K562 (cell line): ENCODE data around the gene EMX2. TPM values are rescaled to one million over a fixed set of nuclear protein-coding genes. Genes with fewer than 3 reads are reported as not detected.
A peak's percentile ranks its signal among the peaks of the same experiment; 100 is the strongest.

ENCODE experiments used
- ATAC-seq: fragments of 200-7000 bp; cut with Tn5 transposase; 3 replicates; pipeline ENCODE4 v1.9.1; 2020; ENCODE audit warnings: moderate library complexity
- BruUV-seq: library from RNA; stranded (reverse); fragments of 400-500 nt; replicated peaks from 2 replicates; lab custom pipeline; 2021; lab: Mats Ljungman, UMichigan
- CTCF ChIA-PET: fragments of 300-600 bp; formaldehyde crosslinking; extraction: SDS; loops from one replicate; lab custom pipeline; 2021; ENCODE audit warnings: low intra/inter-chr PET ratio; lab: Yijun Ruan, JAX
- POLR2A ChIA-PET: fragments of 300-600, 350-650 bp; sonication (Branson Sonifier 250); formaldehyde crosslinking; extraction: SDS; loops from one replicate; lab custom pipeline; 2021; ENCODE audit warnings: antibody characterized with exemption, inconsistent platforms; lab: Yijun Ruan, JAX
- DNase-seq, 4 experiments: peaks; one replicate each; pipeline versions ENCODE4 v3.0.0 to v3.0.0-alpha.2; 2011 to 2018; ENCODE audit warnings: low spot score in 3 of 4, mixed read lengths in 3 of 4; ENCODE audit errors: extremely low read depth in 1 of 4
- FAIRE-seq: peaks from 2 replicates; lab custom pipeline; 2011; peaks lifted over from hg19 to GRCh38; lab: Jason Lieb, UNC
- H2AFZ ChIP-seq: 2 replicates; pipeline ENCODE4 v1.6.0; 2011; ENCODE audit warnings: low read depth, low read length, control low read depth, inconsistent platforms
- H3K27ac ChIP-seq: fragments of 200-600 bp; 3 replicates; pipeline ENCODE4 v1.8.0; 2011; ENCODE audit warnings: low read depth, mild to moderate bottlenecking, control low read depth, inconsistent platforms, low read length, moderate library complexity, mixed read lengths; ENCODE audit errors: extremely low read depth
- H3K27me3 ChIP-seq, 2 experiments: fragments of 300-600 bp in 1 of 2; 2 replicates in 1 of 2; 3 replicates in 1 of 2; pipeline versions ENCODE4 v1.6.0 to v1.8.0; 2011; ENCODE audit warnings: inconsistent platforms in 2 of 2, low read length in 2 of 2, mild to moderate bottlenecking in 1 of 2, mixed read lengths in 1 of 2, moderate library complexity in 1 of 2; ENCODE audit not compliant: control insufficient read depth in 2 of 2, insufficient read depth in 2 of 2
- H3K36me3 ChIP-seq: fragments of 300-600 bp; 3 replicates; pipeline ENCODE4 v1.8.0; 2011; ENCODE audit warnings: mild to moderate bottlenecking, low read length, inconsistent platforms; ENCODE audit not compliant: control insufficient read depth, insufficient read depth
- H3K4me1 ChIP-seq, 2 experiments: fragments of 200-600 bp in 1 of 2; replicated peaks in 1 of 2; 2 replicates in 1 of 2; 3 replicates in 1 of 2; pipeline versions ENCODE4 v1.5.1 to v1.8.0; 2011; ENCODE audit warnings: inconsistent platforms in 2 of 2, low read length in 2 of 2, mild to moderate bottlenecking in 1 of 2, mixed read lengths in 1 of 2, moderate library complexity in 1 of 2; ENCODE audit not compliant: control insufficient read depth in 2 of 2, insufficient read depth in 2 of 2
- H3K4me2 ChIP-seq: 2 replicates; pipeline ENCODE4 v1.6.1; 2011; ENCODE audit warnings: low read length, control low read depth, inconsistent platforms, mixed read lengths; ENCODE audit not compliant: insufficient read depth
- H3K4me3 ChIP-seq: fragments of 200-600 bp; sonication (generic), shearing (Covaris generic); 2 replicates; pipeline ENCODE4 v1.5.1; 2016; ENCODE audit warnings: control low read depth, inconsistent platforms
- H3K79me2 ChIP-seq: fragments of 200-600 bp; 3 replicates; pipeline ENCODE4 v1.8.0; 2011; ENCODE audit warnings: low read length, inconsistent platforms; ENCODE audit not compliant: control insufficient read depth, insufficient read depth
- H3K9ac ChIP-seq, 2 experiments: 2 replicates each; pipeline versions ENCODE4 v1.6.0 to v1.6.1; 2011; ENCODE audit warnings: low read depth in 2 of 2, low read length in 2 of 2, control low read depth in 1 of 2, inconsistent platforms in 1 of 2, mild to moderate bottlenecking in 1 of 2, mixed read lengths in 1 of 2; ENCODE audit not compliant: insufficient read depth in 1 of 2
- H3K9me1 ChIP-seq: one replicate; pipeline ENCODE4 v1.6.0; 2011; ENCODE audit warnings: inconsistent platforms, mild to moderate bottlenecking, low read length, moderate library complexity; ENCODE audit not compliant: control insufficient read depth, insufficient read depth
- H3K9me3 ChIP-seq: replicated peaks from 2 replicates; pipeline ENCODE4 v1.5.1; 2011; ENCODE audit warnings: low read depth, low read length, inconsistent platforms; ENCODE audit not compliant: control insufficient read depth, insufficient read depth
- H4K20me1 ChIP-seq: replicated peaks from 2 replicates; pipeline ENCODE4 v1.6.1; 2011; ENCODE audit warnings: low read length, inconsistent platforms, mixed read lengths; ENCODE audit not compliant: control insufficient read depth, insufficient read depth
- C11orf30 ChIP-seq: fragments of 450-650 bp; IDR thresholded peaks from 2 replicates; pipeline ENCODE4 v1.6.1; 2016; ENCODE audit warnings: low read depth, mild to moderate bottlenecking
- CXXC5 ChIP-seq: fragments of 250-450 bp; sonication (Bioruptor Pico); IDR thresholded peaks from 2 replicates; pipeline ENCODE4 v1.8.0; 2022; ENCODE audit warnings: inconsistent platforms, mild to moderate bottlenecking, moderate library complexity
- MAFF ChIP-seq: IDR thresholded peaks from 2 replicates; pipeline ENCODE4 v1.6.1; 2012; ENCODE audit warnings: low read length, improper control_type of control experiment
- MAFG ChIP-seq: fragments of 450-650 bp; conservative IDR thresholded peaks from 2 replicates; pipeline ENCODE4 v1.6.1; 2016; ENCODE audit warnings: missing genetic modification characterization, missing compliant biosample characterization
- MITF ChIP-seq: IDR thresholded peaks from 2 replicates; pipeline ENCODE4 v1.6.1; 2014; ENCODE audit warnings: antibody characterized with exemption
- ZNF282 ChIP-seq: sonication (generic); formaldehyde crosslinking; IDR thresholded peaks from 2 replicates; pipeline ENCODE4 v1.8.1; 2023; ENCODE audit warnings: missing genetic modification reagents
- ZNF316 ChIP-seq: fragments of 450-650 bp; IDR thresholded peaks from 2 replicates; pipeline ENCODE4 v1.6.1; 2016
- ZNF354B ChIP-seq: fragments of 250-450 bp; sonication (Bioruptor Pico); IDR thresholded peaks from 2 replicates; pipeline ENCODE4 v1.4.0; 2020
- ZNF395 ChIP-seq: fragments of 200-800 bp; sonication (Bioruptor generic); IDR thresholded peaks from 2 replicates; pipeline ENCODE4 v1.6.1; 2017; ENCODE audit warnings: missing genetic modification characterization, missing compliant biosample characterization
- WGBS: fragments of 100-300 bp; shearing (Covaris generic); methylation state at CpG from one replicate; pipeline ENCODE4 v1.1.6; 2016; ENCODE audit warnings: low coverage, mixed read lengths; ENCODE audit not compliant: insufficient coverage; ENCODE audit errors: missing lambda C conversion rate; 5-methylcytosine and 5-hydroxymethylcytosine counted together
- in situ Hi-C: fragments of 300-500 bp; cut with MboI; formaldehyde crosslinking; loops from 4 replicates; pipeline ENCODE4 v1.15.0; 2018; ENCODE audit warnings: inconsistent platforms, mixed read lengths
- intact Hi-C: fragments of 100-400 bp; cut with micrococcal nuclease; formaldehyde crosslinking; loops from 2 replicates; pipeline ENCODE4 v1.14.2; 2022
- polyA plus RNA-seq, 8 experiments: library from polyadenylated mRNA; depleted of rRNA in 4 of 8; stranded (reverse) in 5 of 8; unstranded in 3 of 8; fragments of >200 nt; fragmentation: Nextera tagmentation in 2 of 8; fragmentation: Illumina TruSeq in 1 of 8; extraction: Ambion mirVana in 2 of 8; extraction: Trizol in 1 of 8; gene quantifications; 2 replicates each; pipeline versions ENCODE4 v1.2.1 to v1.2.3, GENCODE V29; 2011 to 2014; ENCODE audit warnings: inconsistent platforms in 1 of 8, missing spikeins in 1 of 8
- total RNA-seq, 7 experiments: library from RNA; depleted of rRNA in 6 of 7; stranded (reverse); fragments of >200 nt in 6 of 7; fragmentation: Illumina TruSeq in 2 of 7; extraction: Trizol in 2 of 7; gene quantifications; 2 replicates each; pipeline versions ENCODE4 v1.2.1 to v1.2.3, GENCODE V29; 2011 to 2021; ENCODE audit warnings: low replicate concordance in 1 of 7

EMX2 gene
- total and polyA plus RNA-seq, 9 of the 15 experiments (the other 6 are each of a cell fraction or from before 2014, with no cell fraction given), result not detected

GRCh38 chr10:117569610-117570390 is 27.3 kb downstream of the EMX2 start:
- DNase-seq, result no peak
- ATAC-seq, result no peak
- Histone ChIP-seq H3K36me3 (no peaks in the 10 kb centered on the region), H3K4me1 (no peaks in the 10 kb centered on the region), H3K9ac (no peak overlapping the region), H3K27me3 (peaks cover 0 to 5% of the 10 kb centered on the region in 2 experiments; a peak in 2 of 5 replicates), H2AFZ (no peak overlapping the region), H3K9me1 (no peaks in the 10 kb centered on the region), H3K4me3 (no peak overlapping the region), H3K27ac (no peak overlapping the region), H3K79me2 (no peaks in the 10 kb centered on the region), H3K9me3 (no peaks in the 10 kb centered on the region), H4K20me1 (no peaks in the 10 kb centered on the region), H3K4me2 (no peak overlapping the region)
- no peak for FAIRE-seq
- intact Hi-C loops (no loop called here), in situ Hi-C loops (no loop called here)
- TF ChIP-seq C11orf30 (peak; percentile 53; the same call in 1 of the 2 replicates), ZNF316 (peak; percentile 68), ZNF282 (CRISPR knock-in tag) (no peak), CXXC5 (CRISPR knock-in tag) (no peak), MAFF (0 out of 2 replicates have a peak, but pooled peaks have one; percentile 14), ZNF395 (CRISPR knock-in tag) (no peak), MAFG (tag) (peak; percentile 61), MITF (no peak), ZNF354B (CRISPR knock-in tag) (no peak)
- CTCF ChIA-PET, result no interaction called here
- no TSS peak for BruUV-seq
- WGBS, result 1% methylated on average over 9 of the region's 9 CpGs
- POLR2A ChIA-PET, result interaction anchor here (0.6 to 1.2 kb wide), 4 partner anchors 9 to 1289 kb away, joined by 3 to 4 read pairs (median 4); no protein-coding TSS in a partner anchor
